Measurements from ENCODE around the gene TEX2. TPM values are rescaled to one million over a fixed set of nuclear protein-coding genes. Genes with fewer than 3 reads are reported as not detected.
A peak's percentile ranks its signal among the peaks of the same experiment; 100 is the strongest.

TEX2 gene
- total and polyA plus RNA-seq, 2 experiments from 2014 or later: 7.5 to 17.7 TPM

DNA sequence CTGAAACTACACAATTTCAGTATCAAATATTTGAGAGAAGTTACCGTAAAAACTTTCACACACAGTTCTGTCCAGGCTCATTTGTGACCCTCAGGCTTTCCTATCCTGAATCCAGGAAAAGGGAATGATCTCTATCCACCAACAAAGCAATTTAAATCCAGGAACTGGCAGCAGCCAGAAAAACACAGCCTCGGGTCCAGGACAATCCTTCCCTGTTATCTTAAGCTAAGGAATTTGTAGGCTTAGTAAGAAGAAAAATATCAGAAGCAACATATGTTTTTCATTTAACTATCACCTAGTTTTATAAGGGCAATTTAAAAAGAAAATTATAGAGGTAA is 47.1 kb downstream of the TEX2 start:
- no peaks in the 10 kb centered on the region for H3F3A ChIP-seq (replicated peaks; ENCODE audit: low read depth)
- H3K27ac ChIP-seq (ENCODE audit: low read depth): peak overlapping the region; percentile 71
- no peak overlapping the region for H3K4me3 ChIP-seq
- TF ChIP-seq STAT1 (IDR thresholded peaks at IDR 0.05; ENCODE audit: unreplicated experiment): no peak
- no peak for TF ChIP-seq JUNB (IDR thresholded peaks at IDR 0.05; ENCODE audit: unreplicated experiment)
- TF ChIP-seq, protein P1, sequence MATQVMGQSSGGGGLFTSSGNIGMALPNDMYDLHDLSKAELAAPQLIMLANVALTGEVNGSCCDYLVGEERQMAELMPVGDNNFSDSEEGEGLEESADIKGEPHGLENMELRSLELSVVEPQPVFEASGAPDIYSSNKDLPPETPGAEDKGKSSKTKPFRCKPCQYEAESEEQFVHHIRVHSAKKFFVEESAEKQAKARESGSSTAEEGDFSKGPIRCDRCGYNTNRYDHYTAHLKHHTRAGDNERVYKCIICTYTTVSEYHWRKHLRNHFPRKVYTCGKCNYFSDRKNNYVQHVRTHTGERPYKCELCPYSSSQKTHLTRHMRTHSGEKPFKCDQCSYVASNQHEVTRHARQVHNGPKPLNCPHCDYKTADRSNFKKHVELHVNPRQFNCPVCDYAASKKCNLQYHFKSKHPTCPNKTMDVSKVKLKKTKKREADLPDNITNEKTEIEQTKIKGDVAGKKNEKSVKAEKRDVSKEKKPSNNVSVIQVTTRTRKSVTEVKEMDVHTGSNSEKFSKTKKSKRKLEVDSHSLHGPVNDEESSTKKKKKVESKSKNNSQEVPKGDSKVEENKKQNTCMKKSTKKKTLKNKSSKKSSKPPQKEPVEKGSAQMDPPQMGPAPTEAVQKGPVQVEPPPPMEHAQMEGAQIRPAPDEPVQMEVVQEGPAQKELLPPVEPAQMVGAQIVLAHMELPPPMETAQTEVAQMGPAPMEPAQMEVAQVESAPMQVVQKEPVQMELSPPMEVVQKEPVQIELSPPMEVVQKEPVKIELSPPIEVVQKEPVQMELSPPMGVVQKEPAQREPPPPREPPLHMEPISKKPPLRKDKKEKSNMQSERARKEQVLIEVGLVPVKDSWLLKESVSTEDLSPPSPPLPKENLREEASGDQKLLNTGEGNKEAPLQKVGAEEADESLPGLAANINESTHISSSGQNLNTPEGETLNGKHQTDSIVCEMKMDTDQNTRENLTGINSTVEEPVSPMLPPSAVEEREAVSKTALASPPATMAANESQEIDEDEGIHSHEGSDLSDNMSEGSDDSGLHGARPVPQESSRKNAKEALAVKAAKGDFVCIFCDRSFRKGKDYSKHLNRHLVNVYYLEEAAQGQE (IDR thresholded peaks at IDR 0.05; ENCODE audit: unreplicated experiment): no peak
- TF ChIP-seq NANOG (IDR thresholded peaks at IDR 0.05; ENCODE audit: borderline replicate concordance): no peak
- no peak overlapping the region for H2AFZ ChIP-seq
- H3K79me2 ChIP-seq (replicated peaks; ENCODE audit: insufficient read depth): peaks cover 31% of the 10 kb centered on the region
- no peaks in the 10 kb centered on the region; the same call in 1 of the 2 replicates for H4K20me1 ChIP-seq (replicated peaks; ENCODE audit: insufficient read depth)
- H3K4me1 ChIP-seq (ENCODE audit: insufficient read depth): peaks cover 23% of the 10 kb centered on the region
- Mint-ChIP-seq H3K9me3 (no peaks in the 10 kb centered on the region; the same call in 2 of the 3 replicates), H3K27me3 (ENCODE audit: insufficient read depth, low read depth, poor library complexity) (peaks cover 2% of the 10 kb centered on the region), H3K4me1 (peaks cover 21% of the 10 kb centered on the region), H3K4me3 (no peak overlapping the region), H3K36me3 (ENCODE audit: low read depth) (peaks cover 18% of the 10 kb centered on the region; the same call in 2 of the 3 replicates), H3K27ac (peak overlapping the region; percentile 71; the same call in 1 of the 2 replicates)
- no peak overlapping the region for H3K4me2 ChIP-seq
- no peak for ATAC-seq
- DNase-seq (ENCODE audit: low spot score): no peak
- H3K27me3 ChIP-seq (ENCODE audit: insufficient read depth): no peaks in the 10 kb centered on the region
- no peaks in the 10 kb centered on the region; the same call in 1 of the 2 replicates for H3K9me2 ChIP-seq (ENCODE audit: insufficient read depth)
- H3K36me3 ChIP-seq (ENCODE audit: insufficient read depth): 0 out of 2 replicates have a peak, but pooled peaks cover 6% of the 10 kb centered on the region

DNA sequence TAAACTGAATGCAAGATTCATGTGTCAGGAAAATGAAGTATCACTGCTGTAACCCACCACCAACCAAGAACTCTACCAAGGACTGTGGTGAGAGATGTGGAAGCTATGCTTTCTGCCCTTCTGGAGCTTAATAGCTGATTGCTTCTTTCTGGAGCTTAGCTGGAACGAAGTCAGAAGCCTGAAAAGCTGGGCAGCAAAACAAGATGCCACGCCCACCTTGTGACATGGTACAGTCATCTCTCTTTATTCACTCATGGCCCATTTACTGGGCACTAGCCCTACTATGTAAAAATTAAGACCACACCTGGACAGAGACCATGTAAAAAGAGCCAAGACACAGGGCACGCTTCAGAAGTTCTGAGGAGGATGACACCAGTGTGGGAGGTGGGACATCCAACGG is 48.1 kb downstream of the TEX2 start:
- Histone ChIP-seq H3K4me2 (no peak overlapping the region), H3K9me2 (ENCODE audit: insufficient read depth) (no peaks in the 10 kb centered on the region; the same call in 1 of the 2 replicates), H3F3A (replicated peaks; ENCODE audit: low read depth) (no peaks in the 10 kb centered on the region), H3K27ac (ENCODE audit: low read depth) (no peak overlapping the region), H3K27me3 (ENCODE audit: insufficient read depth) (no peaks in the 10 kb centered on the region), H2AFZ (no peak overlapping the region), H3K79me2 (replicated peaks; ENCODE audit: insufficient read depth) (peaks cover 27% of the 10 kb centered on the region), H4K20me1 (replicated peaks; ENCODE audit: insufficient read depth) (no peaks in the 10 kb centered on the region; the same call in 1 of the 2 replicates), H3K4me3 (no peak overlapping the region), H3K4me1 (ENCODE audit: insufficient read depth) (peaks cover 31% of the 10 kb centered on the region), H3K36me3 (ENCODE audit: insufficient read depth) (0 out of 2 replicates have a peak, but pooled peaks cover 6% of the 10 kb centered on the region)
- Mint-ChIP-seq H3K4me1 (peaks cover 27% of the 10 kb centered on the region), H3K27ac (no peak overlapping the region), H3K9me3 (no peaks in the 10 kb centered on the region; the same call in 2 of the 3 replicates), H3K4me3 (no peak overlapping the region), H3K27me3 (ENCODE audit: insufficient read depth, low read depth, poor library complexity) (peaks cover 2% of the 10 kb centered on the region), H3K36me3 (ENCODE audit: low read depth) (peaks cover 18% of the 10 kb centered on the region; the same call in 2 of the 3 replicates)
- no peak for DNase-seq (ENCODE audit: low spot score)
- ATAC-seq: no peak
- TF ChIP-seq EZH2phosphoT487 (IDR thresholded peaks at IDR 0.05; ENCODE audit: unreplicated experiment) (no peak), ZNF331 (CRISPR knock-in tag; IDR thresholded peaks at IDR 0.05; ENCODE audit: low read depth) (no peak), POLR2AphosphoS5 (IDR thresholded peaks at IDR 0.05; ENCODE audit: low read depth) (no peak)
- TF ChIP-seq, protein P2, sequence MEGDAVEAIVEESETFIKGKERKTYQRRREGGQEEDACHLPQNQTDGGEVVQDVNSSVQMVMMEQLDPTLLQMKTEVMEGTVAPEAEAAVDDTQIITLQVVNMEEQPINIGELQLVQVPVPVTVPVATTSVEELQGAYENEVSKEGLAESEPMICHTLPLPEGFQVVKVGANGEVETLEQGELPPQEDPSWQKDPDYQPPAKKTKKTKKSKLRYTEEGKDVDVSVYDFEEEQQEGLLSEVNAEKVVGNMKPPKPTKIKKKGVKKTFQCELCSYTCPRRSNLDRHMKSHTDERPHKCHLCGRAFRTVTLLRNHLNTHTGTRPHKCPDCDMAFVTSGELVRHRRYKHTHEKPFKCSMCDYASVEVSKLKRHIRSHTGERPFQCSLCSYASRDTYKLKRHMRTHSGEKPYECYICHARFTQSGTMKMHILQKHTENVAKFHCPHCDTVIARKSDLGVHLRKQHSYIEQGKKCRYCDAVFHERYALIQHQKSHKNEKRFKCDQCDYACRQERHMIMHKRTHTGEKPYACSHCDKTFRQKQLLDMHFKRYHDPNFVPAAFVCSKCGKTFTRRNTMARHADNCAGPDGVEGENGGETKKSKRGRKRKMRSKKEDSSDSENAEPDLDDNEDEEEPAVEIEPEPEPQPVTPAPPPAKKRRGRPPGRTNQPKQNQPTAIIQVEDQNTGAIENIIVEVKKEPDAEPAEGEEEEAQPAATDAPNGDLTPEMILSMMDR (conservative IDR thresholded peaks at IDR 0.05; ENCODE audit: low read depth in 2 of 2): no peak
